Pons (tissue), 1 donor: ENCODE measurements around the gene ATP8A1.

Experiments used
- DNase-seq: peaks from one replicate; pipeline ENCODE4 v3.0.0-alpha.2; 2016; ENCODE audit warnings: low spot score

Gene ATP8A1

DNA sequence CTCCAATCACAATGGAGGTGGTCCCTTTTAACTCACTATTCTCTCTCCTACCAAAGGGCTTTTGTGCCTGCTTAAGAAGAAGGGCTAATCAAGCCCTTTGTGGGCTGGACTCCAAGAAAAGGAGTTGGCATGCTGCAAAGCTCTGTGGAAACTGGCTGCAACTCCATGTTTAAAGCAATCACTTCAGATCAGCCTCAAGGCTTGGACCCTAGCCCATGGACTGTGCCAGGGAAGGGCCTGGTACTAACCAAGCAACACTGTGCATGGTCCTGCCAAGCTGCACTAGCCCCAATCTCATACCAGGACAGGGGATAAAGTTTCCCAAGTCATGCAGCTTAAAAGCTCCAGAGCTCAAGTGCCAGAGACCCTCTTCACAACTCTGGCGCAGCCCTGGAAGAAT, 86.7 kb downstream of the ATP8A1 start:
- DNase-seq = peak; percentile 96

GRCh38 chr4:42568610-42569207, 88.2 kb downstream of the ATP8A1 start:
- DNase-seq = peak; percentile 91

GRCh38 chr4:42566835-42567234, 90.1 kb downstream of the ATP8A1 start:
- DNase-seq = no peak

- DNase-seq = no peak
Measured at GRCh38 chr4:42562016-42562415, 94.9 kb downstream of the ATP8A1 start.

- no peak for DNase-seq
Measured at GRCh38 chr4:42561031-42561430, 95.9 kb downstream of the ATP8A1 start.

DNA sequence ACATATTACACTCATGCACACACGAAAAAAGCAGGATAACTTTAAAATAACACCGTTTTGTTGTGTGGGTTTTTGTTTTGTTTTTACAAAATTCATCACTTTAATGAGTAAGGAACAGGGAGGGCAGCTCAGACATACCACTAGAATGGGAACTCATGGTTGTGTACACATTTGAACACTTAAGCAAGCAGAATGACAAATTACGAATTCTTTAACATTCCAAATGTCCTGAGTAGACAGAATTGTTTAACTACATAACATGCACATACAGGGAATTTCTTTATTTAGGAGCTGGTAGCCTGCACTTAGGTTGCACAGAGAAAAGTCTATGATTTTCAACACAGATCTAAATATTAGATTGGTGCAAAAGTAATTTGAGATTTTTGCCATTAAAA, 96.4 kb downstream of the ATP8A1 start:
- no peak for DNase-seq

DNA sequence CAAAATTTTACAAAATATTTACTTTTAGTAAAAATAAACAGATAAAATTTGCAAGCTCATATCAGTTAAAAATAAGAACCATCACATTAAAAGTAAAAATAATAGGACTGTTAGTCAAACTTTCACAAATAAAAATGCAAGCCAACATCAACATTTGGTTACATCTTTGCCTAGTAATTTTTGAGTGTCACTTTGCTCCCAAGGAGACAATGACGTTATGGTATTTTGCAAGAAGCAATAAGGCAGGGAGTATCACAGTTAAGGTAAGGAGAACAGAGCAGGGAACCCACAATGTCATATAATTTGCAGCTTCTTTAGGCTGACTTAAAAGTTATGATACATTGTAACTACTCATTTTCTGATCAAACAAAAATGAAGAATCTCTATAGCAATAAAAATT, 98.7 kb downstream of the ATP8A1 start:
- no peak for DNase-seq

- DNase-seq = no peak
Measured at GRCh38 chr4:42555828-42556227, 101.1 kb downstream of the ATP8A1 start.

GRCh38 chr4:42554072-42554471, 102.8 kb downstream of the ATP8A1 start:
- DNase-seq = no peak

DNA sequence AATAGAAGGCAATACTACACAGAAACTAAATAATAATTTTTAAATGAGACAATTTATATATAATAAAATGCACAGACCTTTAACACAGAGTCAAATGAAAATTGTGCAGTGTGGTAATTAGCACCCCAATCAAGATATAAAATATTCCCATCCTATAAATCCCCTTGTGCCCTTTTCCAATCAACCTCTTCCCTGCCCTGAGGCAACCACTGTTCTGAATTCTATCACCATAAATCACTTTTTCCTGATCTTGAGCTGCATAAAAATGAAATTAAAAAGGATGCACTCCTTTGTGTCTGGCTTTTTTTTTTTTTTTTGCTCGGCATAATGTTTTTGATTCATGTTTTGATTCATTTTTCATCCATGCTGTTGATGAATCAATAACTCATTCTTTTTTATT, 107.0 kb downstream of the ATP8A1 start:
- no peak for DNase-seq

GRCh38 chr4:42547805-42548204, 109.1 kb downstream of the ATP8A1 start:
- no peak for DNase-seq

DNA sequence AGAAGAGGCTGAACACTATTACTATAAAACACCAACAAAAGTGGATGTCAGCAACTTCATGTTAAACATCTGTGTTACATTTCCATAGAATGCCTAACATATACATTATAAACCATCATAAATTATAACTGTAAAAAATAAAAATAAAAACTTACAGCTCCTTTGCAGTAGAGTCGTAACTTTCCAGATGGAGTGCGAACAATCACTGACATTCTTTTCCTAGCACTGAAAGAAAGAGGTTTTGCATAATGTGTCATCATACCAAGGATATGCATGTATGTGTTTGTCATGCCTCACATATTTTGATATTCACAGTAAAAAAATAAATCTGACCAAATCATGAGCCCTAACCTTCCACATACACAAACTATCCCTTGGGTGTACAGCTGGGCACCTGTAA, 113.1 kb downstream of the ATP8A1 start:
- no peak for DNase-seq

GRCh38 chr4:42543126-42543525, 113.8 kb downstream of the ATP8A1 start:
- DNase-seq = no peak

DNA sequence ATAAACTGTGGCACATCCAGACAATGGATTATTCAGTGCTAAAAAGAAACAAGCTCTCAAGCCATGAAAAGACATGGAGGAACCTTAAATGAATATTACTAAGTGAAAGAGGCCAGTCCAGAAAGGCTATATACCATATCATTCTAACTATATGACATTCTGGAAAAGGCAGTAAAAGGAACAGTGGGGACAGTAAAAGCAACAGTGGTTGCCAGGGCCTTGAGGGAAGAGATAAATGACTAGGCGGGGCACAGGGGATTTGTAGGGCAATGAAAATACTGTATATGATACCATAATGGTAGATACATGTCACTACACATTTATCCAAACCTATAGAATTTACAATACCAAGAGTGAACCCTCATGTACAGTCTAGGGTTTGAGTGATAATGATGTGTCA, 115.3 kb downstream of the ATP8A1 start:
- DNase-seq = no peak

DNA sequence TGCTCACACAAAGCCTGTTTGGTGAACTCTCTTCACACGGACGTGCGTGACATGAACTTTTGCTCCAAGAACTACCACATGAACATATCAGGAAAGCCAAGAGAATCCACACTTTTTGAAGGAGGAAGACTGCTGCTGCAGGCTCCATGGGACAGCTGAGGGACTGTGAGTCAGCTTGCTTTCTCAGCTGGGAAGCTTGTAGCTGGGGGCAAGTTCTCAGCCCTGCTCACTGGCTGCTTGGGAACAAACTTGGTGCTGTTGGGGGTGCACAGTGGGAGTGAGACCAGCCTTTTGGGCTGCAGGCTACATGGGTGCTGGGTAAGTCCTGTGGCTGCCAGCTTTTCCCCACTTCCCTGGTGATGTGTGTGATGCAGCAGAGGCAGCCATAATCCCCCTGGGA, 123.9 kb downstream of the ATP8A1 start:
- DNase-seq = no peak

DNA sequence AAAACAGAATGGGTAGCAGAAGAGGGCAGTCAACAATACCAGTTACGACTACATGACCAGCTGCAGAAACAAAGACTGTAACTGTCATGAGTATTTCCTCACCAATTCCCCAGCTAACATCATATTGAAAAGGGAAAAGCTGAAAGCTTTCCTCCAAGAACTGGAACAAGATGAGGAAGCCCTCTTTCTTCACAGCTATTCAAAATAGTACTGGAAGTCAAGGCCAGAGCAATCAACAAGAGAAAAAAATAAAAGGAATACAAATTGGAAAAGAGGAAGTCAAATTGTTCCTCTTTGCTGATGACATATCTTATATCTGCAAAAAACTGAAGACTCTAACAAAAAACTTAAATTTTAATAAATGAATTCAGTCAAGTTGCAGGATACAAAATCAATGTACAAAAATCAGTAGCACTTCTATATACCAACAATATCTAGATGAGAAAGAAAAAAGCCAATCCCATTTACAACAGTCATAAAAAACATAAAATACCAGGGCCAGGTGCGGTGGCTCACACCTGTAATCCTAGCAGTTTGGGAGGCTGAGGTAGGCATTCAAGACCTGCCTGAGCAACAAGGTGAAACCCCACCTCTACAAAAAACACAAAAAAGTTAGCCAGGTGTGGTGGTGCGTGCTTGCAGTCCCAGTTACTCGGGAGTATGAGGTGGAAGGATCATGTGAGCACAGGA, 125.4 kb downstream of the ATP8A1 start:
- no peak for DNase-seq

GRCh38 chr4:42523066-42523718, 133.7 kb downstream of the ATP8A1 start:
- no peak for DNase-seq

- peak; percentile 65 for DNase-seq
Measured at GRCh38 chr4:42519803-42520417, 137.0 kb downstream of the ATP8A1 start.

- no peak for DNase-seq
Measured at GRCh38 chr4:42515156-42515884, 141.6 kb downstream of the ATP8A1 start.

GRCh38 chr4:42513748-42514492, 143.0 kb downstream of the ATP8A1 start:
- DNase-seq = no peak

DNA sequence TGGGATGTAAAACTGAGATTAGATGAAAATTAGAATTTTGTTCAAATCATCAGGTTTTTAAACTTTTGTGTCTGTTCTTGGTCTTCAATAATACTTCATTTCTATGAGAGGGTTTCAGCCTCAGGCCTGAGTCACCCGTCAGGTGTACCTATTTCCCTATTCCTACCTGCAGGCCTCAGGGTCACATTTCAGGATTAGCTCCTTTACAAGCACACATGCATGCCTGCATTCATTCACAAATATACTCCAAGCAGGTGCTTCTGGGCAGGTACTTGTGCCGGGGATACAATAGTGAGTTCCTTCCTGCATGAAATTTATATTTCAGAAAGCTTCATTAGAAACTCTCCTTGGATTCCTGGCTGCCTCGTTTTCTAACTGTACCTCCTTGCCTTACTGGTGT, 144.7 kb downstream of the ATP8A1 start:
- no peak for DNase-seq

DNA sequence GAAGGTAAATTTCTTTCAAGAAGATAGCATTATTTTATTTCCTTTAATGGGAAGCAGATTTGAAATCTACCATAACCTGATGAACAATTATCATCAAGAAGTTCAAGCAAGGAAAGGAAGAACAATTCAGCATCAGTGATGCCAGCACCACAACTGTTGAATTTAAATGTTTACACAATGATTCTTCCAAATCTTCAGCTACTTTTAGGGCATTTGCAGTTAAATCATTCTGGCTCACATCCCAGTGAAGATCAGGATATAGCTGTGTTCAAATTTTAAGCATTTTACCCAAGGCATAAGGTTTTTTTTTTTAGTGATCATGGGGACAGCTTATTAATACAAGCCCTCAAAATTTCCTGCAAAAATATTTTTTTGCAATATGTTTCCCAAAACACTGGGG, 146.7 kb downstream of the ATP8A1 start:
- no peak for DNase-seq
